Non-pigmented ciliary epithelial cell (primary cell): ENCODE measurements around the gene NCAPH2.

Experiments
- DNase-seq: peaks from one replicate; pipeline ENCODE4 v3.0.0-alpha.2; 2010; ENCODE audit warnings: low read depth

Gene NCAPH2

GRCh38 chr22:50490531-50491308 lies 17.3 kb upstream of the NCAPH2 start:
- no peak for DNase-seq

- DNase-seq, result no peak
These were observed 10.9 kb upstream of the NCAPH2 start for GRCh38 chr22:50497093-50497492.

- DNase-seq, result no peak
These were observed 9.6 kb upstream of the NCAPH2 start for GRCh38 chr22:50498322-50498890.

- DNase-seq, result no peak
These were observed 7.6 kb upstream of the NCAPH2 start for GRCh38 chr22:50500452-50500851.

- no peak for DNase-seq
These were observed 5.9 kb upstream of the NCAPH2 start for GRCh38 chr22:50502096-50502495.

- DNase-seq, result no peak
These were observed 5.2 kb upstream of the NCAPH2 start for GRCh38 chr22:50502628-50503474.

GRCh38 chr22:50503475-50504145 lies 4.4 kb upstream of the NCAPH2 start:
- DNase-seq, result no peak

- DNase-seq, result no peak
These were observed 3.4 kb upstream of the NCAPH2 start for GRCh38 chr22:50504369-50505211.

- no peak for DNase-seq
These were observed 2.7 kb upstream of the NCAPH2 start for GRCh38 chr22:50505276-50505775.

- no peak for DNase-seq
These were observed 2.0 kb upstream of the NCAPH2 start for GRCh38 chr22:50505776-50506610.

GRCh38 chr22:50506611-50507420 lies 1.2 kb upstream of the NCAPH2 start:
- DNase-seq, result no peak

- DNase-seq, result no peak
These were observed 518 bp upstream of the NCAPH2 start, which contains the start of gene LMF2 for GRCh38 chr22:50507421-50507990. Gene LMF2, minus strand, starts transcription at chr22:50507702. Its CDS starts 27 bp downstream, at chr22:50507675.

- DNase-seq, result no peak
These were observed 873 bp downstream of the NCAPH2 start for GRCh38 chr22:50508897-50509296.

- DNase-seq, result no peak
These were observed 5.2 kb downstream of the NCAPH2 start for GRCh38 chr22:50513175-50513574.

- DNase-seq, result no peak
These were observed 8.0 kb downstream of the NCAPH2 start for GRCh38 chr22:50516068-50516467.

GRCh38 chr22:50516891-50517290 lies 8.9 kb downstream of the NCAPH2 start:
- no peak for DNase-seq

GRCh38 chr22:50517495-50518260 lies 9.7 kb downstream of the NCAPH2 start:
- DNase-seq, result no peak

GRCh38 chr22:50518606-50519005 lies 10.6 kb downstream of the NCAPH2 start:
- no peak for DNase-seq
